HG02798 (cell line): Measurements from ENCODE around the gene TSSK3.
A peak's percentile ranks its signal among the peaks of the same experiment; 100 is the strongest.

ENCODE experiments used
- ATAC-seq: cut with Tn5 transposase; IDR thresholded peaks from one replicate; pipeline ENCODE4 v1.9.1; 2021; ENCODE audit warnings: mild to moderate bottlenecking; ENCODE audit not compliant: unreplicated experiment, poor library complexity

The TSSK3 gene

GRCh38 chr1:32362474-32363313 lies at the start of gene TSSK3, which contains the start of gene FAM229A:
TSS of gene TSSK3 (plus strand) at chr1:32362539. CDS start at chr1:32362702, 163 bp downstream.
TSS of gene FAM229A (minus strand) at chr1:32362485. CDS start at chr1:32362091, 394 bp downstream.
- ATAC-seq = no peak

GRCh38 chr1:32316903-32317277 lies 45.4 kb upstream of the TSSK3 start:
- no peak for ATAC-seq

GRCh38 chr1:32318127-32318869 lies 44.0 kb upstream of the TSSK3 start:
- ATAC-seq = no peak

- no peak for ATAC-seq
These were observed 40.5 kb upstream of the TSSK3 start for GRCh38 chr1:32321712-32322291.

GRCh38 chr1:32327204-32327603 lies 35.1 kb upstream of the TSSK3 start:
- no peak for ATAC-seq

- ATAC-seq = no peak
These were observed 32.3 kb upstream of the TSSK3 start for GRCh38 chr1:32329931-32330466.

- ATAC-seq = no peak
These were observed 31.7 kb upstream of the TSSK3 start for GRCh38 chr1:32330558-32331151.

GRCh38 chr1:32331549-32331948 lies 30.8 kb upstream of the TSSK3 start:
- ATAC-seq = no peak

GRCh38 chr1:32332290-32333079 lies 29.9 kb upstream of the TSSK3 start:
- no peak for ATAC-seq

GRCh38 chr1:32333251-32333963 lies 28.9 kb upstream of the TSSK3 start:
- ATAC-seq = no peak

GRCh38 chr1:32334274-32334861 lies 28.0 kb upstream of the TSSK3 start:
- no peak for ATAC-seq

- peak; percentile 19 for ATAC-seq
These were observed 27.3 kb upstream of the TSSK3 start for GRCh38 chr1:32334864-32335534.

GRCh38 chr1:32335535-32335789 lies 26.9 kb upstream of the TSSK3 start:
- ATAC-seq = peak; percentile 16

- peak; percentile 54 for ATAC-seq
These were observed 26.3 kb upstream of the TSSK3 start, which contains the start of gene MARCKSL1 for GRCh38 chr1:32335790-32336590. TSS of gene MARCKSL1 (minus strand) at chr1:32336233. CDS start at chr1:32336033, 200 bp downstream.

GRCh38 chr1:32336591-32336932 lies 25.8 kb upstream of the TSSK3 start:
- ATAC-seq = no peak

GRCh38 chr1:32336963-32337675 lies 25.2 kb upstream of the TSSK3 start:
- no peak for ATAC-seq
